Kidney epithelial cell (primary cell): Measurements from ENCODE around the gene SPP2. TPM values are rescaled to one million over a fixed set of nuclear protein-coding genes. Genes with fewer than 3 reads are reported as not detected.

Experiments used
- DNase-seq: peaks from one replicate; pipeline ENCODE4 v3.0.0-alpha.2; 2010; ENCODE audit warnings: low read depth
- H3K27me3 ChIP-seq: 2 replicates; pipeline ENCODE4 v1.6.0; 2011; ENCODE audit warnings: low read length; ENCODE audit not compliant: control insufficient read depth, insufficient read depth
- H3K36me3 ChIP-seq: 2 replicates; pipeline ENCODE4 v1.5.1; 2011; ENCODE audit warnings: low read length; ENCODE audit not compliant: control insufficient read depth, insufficient read depth
- H3K4me3 ChIP-seq: 2 replicates; pipeline ENCODE4 v1.5.1; 2011; ENCODE audit warnings: low read depth, mild to moderate bottlenecking, control low read depth, low read length
- CTCF ChIP-seq: IDR thresholded peaks from 2 replicates; pipeline ENCODE4 v1.5.1; 2011; ENCODE audit warnings: mild to moderate bottlenecking, moderate library complexity, low read length, control low read depth, inconsistent platforms; ENCODE audit not compliant: insufficient read depth, poor library complexity, severe bottlenecking
- total RNA-seq: library from RNA; depleted of rRNA; stranded (reverse); fragments of >200 nt; gene quantifications from 2 replicates; pipeline ENCODE4 v1.2.3, GENCODE V29; 2015

Gene SPP2
- total RNA-seq, 1 donor from 2014 or later = not detected

GRCh38 chr2:234061624-234062257, 11.2 kb downstream of the SPP2 start:
- no peak for TF ChIP-seq CTCF
- Histone ChIP-seq H3K27me3 (no peaks in the 10 kb centered on the region), H3K4me3 (no peak overlapping the region), H3K36me3 (no peaks in the 10 kb centered on the region)
- DNase-seq = no peak

DNA sequence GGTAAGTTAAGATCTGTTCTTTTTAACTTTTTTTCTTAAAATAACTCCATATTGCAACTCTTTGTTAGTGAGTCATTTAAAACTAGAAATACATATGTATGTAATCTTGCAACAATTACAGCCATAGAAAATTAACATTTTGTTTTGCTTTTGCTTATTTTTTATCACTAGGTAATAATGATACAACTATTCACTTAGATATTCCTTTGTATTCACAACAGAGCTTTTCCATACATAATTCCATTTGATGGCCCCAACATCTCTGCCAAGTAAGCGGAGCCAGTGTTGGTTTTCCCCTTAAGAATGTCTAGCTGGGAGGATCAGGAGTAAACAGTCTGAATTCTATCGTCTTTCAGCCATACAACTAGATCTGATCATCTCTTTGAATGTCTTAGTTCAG, 16.1 kb downstream of the SPP2 start:
- Histone ChIP-seq H3K4me3 (no peak overlapping the region), H3K36me3 (no peaks in the 10 kb centered on the region), H3K27me3 (no peaks in the 10 kb centered on the region)
- no peak for DNase-seq
- no peak for TF ChIP-seq CTCF

GRCh38 chr2:234071664-234072063, 21.2 kb downstream of the SPP2 start:
- Histone ChIP-seq H3K36me3 (no peaks in the 10 kb centered on the region), H3K27me3 (no peaks in the 10 kb centered on the region), H3K4me3 (no peak overlapping the region)
- TF ChIP-seq CTCF = no peak
- DNase-seq = no peak

GRCh38 chr2:234072454-234072853, 22.0 kb downstream of the SPP2 start:
- Histone ChIP-seq H3K36me3 (no peaks in the 10 kb centered on the region), H3K27me3 (no peaks in the 10 kb centered on the region), H3K4me3 (no peak overlapping the region)
- no peak for TF ChIP-seq CTCF
- no peak for DNase-seq

DNA sequence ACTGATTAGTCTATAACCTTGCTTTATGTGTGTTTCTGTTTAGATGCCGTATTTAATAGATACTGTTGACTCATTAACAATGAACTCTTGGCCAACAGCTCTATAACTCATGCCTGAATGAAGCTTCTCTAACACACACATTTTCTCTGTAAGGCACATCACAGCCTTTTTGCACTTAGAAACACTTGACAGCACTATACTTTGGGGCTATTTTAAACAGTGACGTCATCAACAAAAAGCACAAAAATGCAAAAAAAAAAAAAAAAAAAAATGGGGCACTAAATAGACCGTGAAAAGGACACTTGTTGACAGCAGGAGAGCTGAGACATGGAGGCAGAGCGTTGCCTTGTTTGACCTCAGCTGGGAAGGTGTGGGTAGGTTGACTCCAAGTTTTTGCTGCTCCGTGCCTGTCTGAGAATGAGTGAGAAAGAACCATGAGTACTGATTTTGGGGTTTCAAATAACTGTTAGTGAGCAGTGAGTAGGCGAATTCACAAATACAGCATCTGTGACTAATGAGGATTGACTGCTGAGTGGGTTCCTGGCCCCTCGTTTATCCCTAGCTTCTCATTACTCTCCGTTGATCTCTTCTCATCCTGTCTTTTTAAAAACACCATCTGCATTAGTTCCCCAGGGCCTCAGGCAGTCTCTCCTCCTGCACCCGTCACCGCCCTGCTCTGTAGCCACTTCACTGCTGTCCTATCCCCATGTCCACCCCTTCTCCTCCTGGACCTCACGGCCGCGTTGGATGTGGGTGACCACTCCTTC, 24.4 kb downstream of the SPP2 start:
- Histone ChIP-seq H3K4me3 (no peak overlapping the region), H3K36me3 (no peaks in the 10 kb centered on the region), H3K27me3 (no peaks in the 10 kb centered on the region)
- no peak for DNase-seq
- no peak for TF ChIP-seq CTCF
